Gastroesophageal sphincter (tissue), 4 donors: ENCODE data around the gene AFF3. TPM values are rescaled to one million over a fixed set of nuclear protein-coding genes. Genes with fewer than 3 reads are reported as not detected.
A peak's percentile ranks its signal among the peaks of the same experiment; 100 is the strongest.

ENCODE experiments used
- ATAC-seq: fragments of 150-250 bp; one replicate; pipeline ENCODE4 v1.9.1; 2016; ENCODE audit warnings: mild to moderate bottlenecking, moderate library complexity
- H3K27ac ChIP-seq, 4 donors: fragments of 200-600 bp; sonication (generic) in 3 of 4; 1 replicate in 3 of 4; 2 replicates in 1 of 4; pipeline ENCODE4 v1.5.1; 2016 to 2019
- H3K27me3 ChIP-seq: fragments of 200-600 bp; sonication (generic); one replicate; pipeline ENCODE4 v1.5.1; 2019
- H3K36me3 ChIP-seq, 2 donors: fragments of 200-600 bp; sonication (generic); one replicate each; pipeline ENCODE4 v1.5.1; 2019; ENCODE audit warnings: control low read depth in 1 of 2
- H3K4me1 ChIP-seq, 3 donors: fragments of 200-600 bp; sonication (generic); 1 replicate in 2 of 3; 2 replicates in 1 of 3; pipeline ENCODE4 v1.5.1; 2016 to 2019; ENCODE audit warnings: control low read depth in 2 of 3
- H3K4me3 ChIP-seq, 2 donors: fragments of 200-600 bp; sonication (generic); one replicate each; pipeline ENCODE4 v1.5.1; 2019; ENCODE audit warnings: mild to moderate bottlenecking in 1 of 2, moderate library complexity in 1 of 2
- H3K9me3 ChIP-seq, 3 donors: fragments of 200-600 bp; sonication (generic); one replicate each; pipeline ENCODE4 v1.5.1; 2017 to 2019; ENCODE audit warnings: control low read depth in 2 of 3
- EP300 ChIP-seq: sonication (generic); formaldehyde crosslinking; IDR thresholded peaks from one replicate; pipeline ENCODE4 v1.6.1; 2017; ENCODE audit warnings: antibody characterized with exemption, mild to moderate bottlenecking
- POLR2A ChIP-seq, 2 donors: fragments of 450-650 bp; IDR thresholded peaks; one replicate each; pipeline ENCODE4 v1.6.1; 2017; ENCODE audit warnings: antibody characterized with exemption in 2 of 2, mild to moderate bottlenecking in 2 of 2, moderate library complexity in 1 of 2
- POLR2AphosphoS5 ChIP-seq: sonication (generic); formaldehyde crosslinking; IDR thresholded peaks from one replicate; pipeline ENCODE4 v1.6.1; 2017; ENCODE audit warnings: antibody characterized with exemption
- WGBS, 2 donors: methylation state at CpG; one replicate each; pipeline ENCODE4 v1.1.5; 2018; ENCODE audit warnings: low coverage in 1 of 2; 5-methylcytosine and 5-hydroxymethylcytosine counted together
- total RNA-seq, 4 donors: library from RNA; depleted of rRNA; stranded (reverse); fragments of >200 nt; gene quantifications; one replicate each; pipeline ENCODE4 v1.1.0, GENCODE V29; 2016
- TF ChIP-seq, protein P1 (sequence below), 4 experiments: fragments of 200-600 bp in 2 of 4; fragments of 450-650 bp in 2 of 4; sonication (generic) in 1 of 4; IDR thresholded peaks; one replicate each; pipeline ENCODE4 v1.5.1; 2017 to 2019; ENCODE audit warnings: antibody characterized with exemption in 4 of 4, mild to moderate bottlenecking in 2 of 4, moderate library complexity in 2 of 4

AFF3 gene
- total RNA-seq, 4 donors from 2014 or later, result 15.4 to 74.8 (median 37.7) TPM

DNA sequence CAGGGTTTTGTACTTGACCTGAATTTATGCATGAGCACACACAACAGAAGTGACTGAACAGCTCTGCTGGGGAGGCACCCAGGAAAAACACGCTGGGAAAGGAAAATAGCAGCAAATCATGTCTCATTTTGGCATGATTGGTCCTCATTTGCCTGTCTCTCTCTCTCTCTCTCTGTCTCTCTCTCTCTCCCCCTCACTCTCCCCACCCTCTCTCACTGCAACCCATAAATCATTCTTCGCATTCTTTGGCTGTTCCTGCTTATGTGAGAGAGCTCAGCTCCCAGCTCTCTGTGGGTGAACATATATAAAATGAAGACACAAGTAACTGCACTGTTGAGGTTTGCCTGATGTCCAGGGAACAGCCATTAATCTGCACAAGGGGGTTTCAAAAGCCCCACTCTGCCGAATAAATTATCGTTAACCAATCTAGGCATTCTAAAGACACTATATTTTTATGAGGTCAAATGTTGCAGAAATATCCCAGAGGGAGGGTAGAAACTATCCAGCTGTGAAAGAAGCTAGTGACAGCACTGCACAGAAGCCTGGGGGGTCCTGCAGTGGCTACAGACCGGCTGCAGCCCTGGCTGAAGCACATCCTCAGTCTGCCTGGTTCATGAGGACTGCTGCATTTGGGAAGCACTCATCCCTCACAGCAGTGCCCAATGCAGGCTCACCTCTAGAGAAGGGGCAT is 260.3 kb downstream of the AFF3 start:
- no peak overlapping the region for H3K27ac ChIP-seq
- no peaks in the 10 kb centered on the region for H3K27me3 ChIP-seq
- 15 to 28% methylated on average over 4 to 5 of the region's 5 CpGs for WGBS, 2 donors
- H3K4me1 ChIP-seq, result peaks cover 2 to 35% (median 10%) of the 10 kb centered on the region in 3 donors
- H3K4me3 ChIP-seq, result no peak overlapping the region
- H3K36me3 ChIP-seq, result no peaks in the 10 kb centered on the region
- TF ChIP-seq, protein P1, sequence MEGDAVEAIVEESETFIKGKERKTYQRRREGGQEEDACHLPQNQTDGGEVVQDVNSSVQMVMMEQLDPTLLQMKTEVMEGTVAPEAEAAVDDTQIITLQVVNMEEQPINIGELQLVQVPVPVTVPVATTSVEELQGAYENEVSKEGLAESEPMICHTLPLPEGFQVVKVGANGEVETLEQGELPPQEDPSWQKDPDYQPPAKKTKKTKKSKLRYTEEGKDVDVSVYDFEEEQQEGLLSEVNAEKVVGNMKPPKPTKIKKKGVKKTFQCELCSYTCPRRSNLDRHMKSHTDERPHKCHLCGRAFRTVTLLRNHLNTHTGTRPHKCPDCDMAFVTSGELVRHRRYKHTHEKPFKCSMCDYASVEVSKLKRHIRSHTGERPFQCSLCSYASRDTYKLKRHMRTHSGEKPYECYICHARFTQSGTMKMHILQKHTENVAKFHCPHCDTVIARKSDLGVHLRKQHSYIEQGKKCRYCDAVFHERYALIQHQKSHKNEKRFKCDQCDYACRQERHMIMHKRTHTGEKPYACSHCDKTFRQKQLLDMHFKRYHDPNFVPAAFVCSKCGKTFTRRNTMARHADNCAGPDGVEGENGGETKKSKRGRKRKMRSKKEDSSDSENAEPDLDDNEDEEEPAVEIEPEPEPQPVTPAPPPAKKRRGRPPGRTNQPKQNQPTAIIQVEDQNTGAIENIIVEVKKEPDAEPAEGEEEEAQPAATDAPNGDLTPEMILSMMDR (IDR thresholded peaks at IDR 0.05), result no peak
- TF ChIP-seq POLR2AphosphoS5 (no peak), POLR2A (IDR thresholded peaks at IDR 0.05) (no peak), EP300 (no peak)
- H3K9me3 ChIP-seq, result no peaks in the 10 kb centered on the region
- ATAC-seq, result peak; percentile 36

DNA sequence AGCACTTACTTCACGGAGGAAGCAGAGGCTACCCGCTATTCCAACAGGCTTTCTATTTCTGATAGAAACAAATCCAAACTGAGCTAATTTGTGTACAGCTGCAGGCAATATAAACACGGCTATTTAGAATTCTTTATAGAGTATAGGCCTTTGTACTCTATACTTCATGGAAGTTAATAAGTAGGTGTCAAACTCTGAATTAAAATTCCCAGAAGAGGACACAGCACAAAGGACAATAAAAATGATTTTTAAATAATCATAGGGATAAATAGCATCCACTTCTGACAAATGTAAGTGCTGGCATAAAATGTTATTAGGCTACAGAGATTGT is 261.5 kb downstream of the AFF3 start:
- Histone ChIP-seq H3K4me1 (peaks cover 2 to 35% (median 10%) of the 10 kb centered on the region in 3 donors), H3K27ac (no peak overlapping the region)

DNA sequence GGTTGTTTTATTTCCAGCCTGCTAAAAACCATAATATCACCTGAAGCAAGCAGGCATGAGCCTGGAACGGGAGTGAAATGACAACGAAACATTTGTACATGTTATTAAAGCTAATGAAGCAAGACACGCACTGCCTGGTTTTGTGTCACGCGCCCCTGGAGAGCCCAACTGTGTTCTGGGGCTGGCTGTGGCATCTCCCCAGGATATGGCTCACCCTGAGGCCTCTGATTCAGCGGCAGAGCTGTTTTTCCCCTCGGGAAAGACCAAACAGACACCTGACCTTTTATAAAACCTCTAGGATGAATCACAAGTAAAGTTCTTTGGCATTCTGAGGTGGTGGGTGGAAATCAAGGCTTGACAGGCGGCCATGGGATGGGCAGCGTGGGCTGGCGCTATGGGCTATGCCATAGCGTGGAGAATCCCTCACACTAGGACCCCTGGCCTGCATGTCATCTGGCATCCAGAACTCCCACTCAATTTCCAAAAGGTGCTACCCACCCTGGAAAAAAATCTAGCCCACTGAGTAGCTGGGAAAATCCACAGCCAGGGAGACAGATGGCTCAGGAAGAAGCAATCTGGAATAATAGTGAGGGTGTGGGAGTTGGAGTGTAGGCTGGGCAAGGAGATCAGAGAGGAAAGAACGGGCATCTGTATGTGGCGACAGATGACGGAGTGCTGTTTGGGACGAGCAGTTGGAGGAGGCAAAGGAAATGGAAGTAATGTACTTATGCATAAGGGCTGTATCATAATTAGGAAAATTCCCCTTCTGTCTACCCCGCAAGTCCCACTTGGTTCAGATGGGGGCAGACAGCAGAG is 262.0 kb downstream of the AFF3 start:
- peak; percentile 19 for TF ChIP-seq POLR2AphosphoS5
- TF ChIP-seq EP300, result no peak
- ATAC-seq, result no peak
- Histone ChIP-seq H3K27ac (no peak overlapping the region), H3K9me3 (no peaks in the 10 kb centered on the region), H3K4me1 (peaks cover 2 to 35% (median 10%) of the 10 kb centered on the region in 3 donors), H3K4me3 (no peak overlapping the region), H3K36me3 (no peaks in the 10 kb centered on the region), H3K27me3 (no peaks in the 10 kb centered on the region)
- 85 to 90% methylated on average over 9 to 13 of the region's 16 CpGs for WGBS, 2 donors

More for the DNA sequence above, 261.5 kb downstream of the AFF3 start:
- 83 to 86% methylated on average over 3 of the region's 3 CpGs for WGBS, 2 donors
- Histone ChIP-seq H3K27me3 (no peaks in the 10 kb centered on the region), H3K9me3 (no peaks in the 10 kb centered on the region), H3K36me3 (no peaks in the 10 kb centered on the region), H3K4me3 (no peak overlapping the region)
- TF ChIP-seq POLR2A (IDR thresholded peaks at IDR 0.05) (no peak), EP300 (no peak), POLR2AphosphoS5 (no peak)
- TF ChIP-seq, protein P1 (IDR thresholded peaks at IDR 0.05), result no peak
- ATAC-seq, result no peak

DNA sequence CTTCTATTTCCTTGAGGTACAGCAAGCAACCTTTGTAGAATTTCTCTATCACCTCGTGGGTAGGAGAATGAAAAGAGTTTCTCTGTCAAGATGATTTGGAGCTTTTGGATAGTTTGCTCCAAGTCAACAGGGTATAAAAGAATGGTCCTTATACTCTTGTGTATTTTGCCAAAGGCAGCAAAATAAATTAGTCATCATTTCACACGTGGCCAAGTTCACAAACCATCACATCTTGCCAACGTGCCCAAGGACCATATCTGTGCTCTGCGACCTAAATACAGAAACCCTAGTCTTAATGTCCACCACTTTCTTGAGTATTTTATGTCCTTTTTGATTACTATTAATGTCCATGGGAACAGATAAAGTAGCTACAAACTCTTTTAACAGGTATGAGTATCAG is 262.9 kb downstream of the AFF3 start:
- Histone ChIP-seq H3K9me3 (no peaks in the 10 kb centered on the region), H3K27me3 (no peaks in the 10 kb centered on the region), H3K27ac (no peak overlapping the region), H3K4me3 (no peak overlapping the region), H3K4me1 (peaks cover 2 to 35% (median 10%) of the 10 kb centered on the region in 3 donors), H3K36me3 (no peaks in the 10 kb centered on the region)
- ATAC-seq, result no peak
- WGBS, 2 donors, result 18 to 57% methylated on average over 4 of the region's 4 CpGs
- no peak for TF ChIP-seq POLR2AphosphoS5
- TF ChIP-seq, protein P1 (IDR thresholded peaks at IDR 0.05), result no peak
- TF ChIP-seq POLR2A (IDR thresholded peaks at IDR 0.05), result no peak
- TF ChIP-seq EP300, result no peak

DNA sequence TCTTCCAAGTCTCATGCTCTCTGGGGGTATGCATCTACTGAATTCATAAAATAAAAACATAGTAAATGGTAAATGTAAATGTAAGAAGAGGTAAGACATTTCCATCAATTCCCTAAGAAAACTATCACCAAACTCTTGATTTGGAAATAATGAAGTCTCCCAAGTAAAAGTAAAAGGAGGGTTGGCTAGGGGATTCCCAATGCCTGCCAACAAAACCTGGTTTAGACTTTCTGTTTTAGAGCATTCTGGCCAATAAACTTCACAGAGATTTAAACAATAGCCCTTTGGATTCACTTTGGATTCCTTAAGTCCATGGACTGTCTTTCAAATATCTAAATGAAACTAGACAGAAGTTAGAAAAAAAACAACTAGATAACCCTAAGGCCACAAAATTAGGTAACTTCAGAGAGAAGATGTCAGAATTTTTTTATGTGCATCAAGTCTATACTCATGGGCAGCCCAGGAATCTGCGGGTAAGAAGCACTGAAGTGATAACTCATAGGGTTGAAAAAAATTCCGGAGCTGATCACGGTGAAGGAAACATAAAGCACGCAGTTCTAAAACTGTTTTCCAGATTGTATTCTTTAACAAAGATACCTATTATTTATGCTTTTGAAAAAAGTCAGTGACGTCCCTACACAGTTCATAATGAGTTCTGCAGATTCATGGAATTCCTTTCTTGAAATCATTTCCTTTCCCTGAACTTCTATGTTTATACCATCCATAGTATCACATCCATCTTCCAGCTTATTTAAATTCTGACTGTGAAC is 263.6 kb downstream of the AFF3 start:
- WGBS, 2 donors, result 36 to 48% methylated on average over 5 of the region's 5 CpGs
- no peak for ATAC-seq
- Histone ChIP-seq H3K4me3 (no peak overlapping the region), H3K4me1 (peaks cover 2 to 35% (median 10%) of the 10 kb centered on the region in 3 donors), H3K27ac (no peak overlapping the region), H3K27me3 (no peaks in the 10 kb centered on the region), H3K36me3 (no peaks in the 10 kb centered on the region), H3K9me3 (no peaks in the 10 kb centered on the region)
- TF ChIP-seq, protein P1 (IDR thresholded peaks at IDR 0.05), result no peak
- TF ChIP-seq POLR2AphosphoS5 (no peak), POLR2A (IDR thresholded peaks at IDR 0.05) (no peak), EP300 (no peak)
